22Rv1 (cell line): Measurements from ENCODE around the gene ALPI.

ENCODE experiments used
- H3K27ac ChIP-seq: fragments of 450-650 bp; 2 replicates; pipeline ENCODE4 v1.5.1; 2017
- ZFX ChIP-seq: fragments of 450-650 bp; IDR thresholded peaks from 2 replicates; pipeline ENCODE4 v1.6.1; 2017; ENCODE audit warnings: antibody characterized with exemption, borderline replicate concordance
- TF ChIP-seq, protein P1 (sequence below): fragments of 450-650 bp; IDR thresholded peaks from 2 replicates; pipeline ENCODE4 v1.5.1; 2017; ENCODE audit warnings: mild to moderate bottlenecking

Gene ALPI

GRCh38 chr2:232483923-232484627 is 28.1 kb downstream of the ALPI start:
- no peak overlapping the region for H3K27ac ChIP-seq
- TF ChIP-seq, protein P1, sequence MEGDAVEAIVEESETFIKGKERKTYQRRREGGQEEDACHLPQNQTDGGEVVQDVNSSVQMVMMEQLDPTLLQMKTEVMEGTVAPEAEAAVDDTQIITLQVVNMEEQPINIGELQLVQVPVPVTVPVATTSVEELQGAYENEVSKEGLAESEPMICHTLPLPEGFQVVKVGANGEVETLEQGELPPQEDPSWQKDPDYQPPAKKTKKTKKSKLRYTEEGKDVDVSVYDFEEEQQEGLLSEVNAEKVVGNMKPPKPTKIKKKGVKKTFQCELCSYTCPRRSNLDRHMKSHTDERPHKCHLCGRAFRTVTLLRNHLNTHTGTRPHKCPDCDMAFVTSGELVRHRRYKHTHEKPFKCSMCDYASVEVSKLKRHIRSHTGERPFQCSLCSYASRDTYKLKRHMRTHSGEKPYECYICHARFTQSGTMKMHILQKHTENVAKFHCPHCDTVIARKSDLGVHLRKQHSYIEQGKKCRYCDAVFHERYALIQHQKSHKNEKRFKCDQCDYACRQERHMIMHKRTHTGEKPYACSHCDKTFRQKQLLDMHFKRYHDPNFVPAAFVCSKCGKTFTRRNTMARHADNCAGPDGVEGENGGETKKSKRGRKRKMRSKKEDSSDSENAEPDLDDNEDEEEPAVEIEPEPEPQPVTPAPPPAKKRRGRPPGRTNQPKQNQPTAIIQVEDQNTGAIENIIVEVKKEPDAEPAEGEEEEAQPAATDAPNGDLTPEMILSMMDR, result no peak
- TF ChIP-seq ZFX, result no peak

DNA sequence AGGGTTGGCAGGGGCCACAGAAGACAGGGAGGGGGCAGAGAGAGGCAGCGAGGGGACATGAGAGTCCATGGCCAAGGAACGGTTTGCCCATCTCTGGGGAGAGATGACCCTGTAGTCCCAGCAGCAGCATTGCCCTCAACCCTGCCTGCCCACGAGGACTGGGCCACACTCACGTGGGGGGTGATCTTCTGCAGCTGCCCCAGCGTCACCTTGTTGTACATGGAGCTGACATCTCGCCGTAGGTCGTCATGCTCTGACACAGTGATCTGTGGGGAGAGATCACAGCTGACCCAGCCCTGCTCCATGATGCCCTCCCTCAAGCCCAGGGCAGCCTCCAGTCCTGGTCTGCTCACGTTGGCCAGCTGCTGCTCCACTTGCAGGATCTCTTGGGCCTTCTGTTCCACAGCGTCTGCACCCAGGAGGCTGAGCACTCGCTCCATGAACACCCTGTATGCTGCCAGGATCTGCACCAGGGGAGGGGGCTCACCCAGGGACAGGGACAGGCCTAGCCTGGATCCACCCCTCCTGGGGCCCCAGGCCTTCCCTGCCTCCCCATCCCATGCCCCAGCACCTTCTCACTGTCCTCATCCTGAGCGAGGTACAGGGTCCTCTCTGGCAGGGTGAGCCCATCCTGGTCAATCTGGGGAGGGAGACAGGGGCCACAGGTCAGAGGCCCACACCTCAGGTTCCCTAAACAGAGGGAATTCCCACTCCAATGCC is 28.8 kb downstream of the ALPI start:
- TF ChIP-seq, protein P1, result no peak
- no peak for TF ChIP-seq ZFX
- H3K27ac ChIP-seq, result no peak overlapping the region

DNA sequence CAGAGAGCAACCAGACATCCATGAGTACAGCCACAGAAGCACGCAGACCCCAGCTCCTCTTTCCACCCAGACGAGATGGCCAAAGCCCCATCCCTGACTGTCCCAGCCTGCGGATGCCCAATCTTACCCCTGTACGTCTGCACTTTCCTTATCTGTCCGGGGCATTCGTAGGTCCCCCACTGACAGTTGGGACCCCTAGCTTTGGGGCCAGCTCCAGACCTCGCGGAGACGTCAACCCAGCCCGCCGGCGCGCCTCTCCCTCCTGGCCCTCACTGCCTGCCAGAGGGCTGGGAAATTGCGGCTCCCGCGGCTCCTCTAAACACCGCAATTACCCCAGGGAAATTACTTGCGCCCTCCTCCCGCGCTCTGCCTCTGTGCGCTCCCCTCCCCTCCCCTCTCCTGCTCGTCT is 29.4 kb downstream of the ALPI start:
- TF ChIP-seq ZFX, result no peak
- TF ChIP-seq, protein P1, result no peak
- H3K27ac ChIP-seq, result no peak overlapping the region

GRCh38 chr2:232485757-232486557 is 30.0 kb downstream of the ALPI start:
- H3K27ac ChIP-seq, result no peak overlapping the region
- TF ChIP-seq ZFX, result no peak
- TF ChIP-seq, protein P1, result no peak

- H3K27ac ChIP-seq, result no peak overlapping the region
- no peak for TF ChIP-seq ZFX
Measured at GRCh38 chr2:232486558-232487384, 30.8 kb downstream of the ALPI start.

DNA sequence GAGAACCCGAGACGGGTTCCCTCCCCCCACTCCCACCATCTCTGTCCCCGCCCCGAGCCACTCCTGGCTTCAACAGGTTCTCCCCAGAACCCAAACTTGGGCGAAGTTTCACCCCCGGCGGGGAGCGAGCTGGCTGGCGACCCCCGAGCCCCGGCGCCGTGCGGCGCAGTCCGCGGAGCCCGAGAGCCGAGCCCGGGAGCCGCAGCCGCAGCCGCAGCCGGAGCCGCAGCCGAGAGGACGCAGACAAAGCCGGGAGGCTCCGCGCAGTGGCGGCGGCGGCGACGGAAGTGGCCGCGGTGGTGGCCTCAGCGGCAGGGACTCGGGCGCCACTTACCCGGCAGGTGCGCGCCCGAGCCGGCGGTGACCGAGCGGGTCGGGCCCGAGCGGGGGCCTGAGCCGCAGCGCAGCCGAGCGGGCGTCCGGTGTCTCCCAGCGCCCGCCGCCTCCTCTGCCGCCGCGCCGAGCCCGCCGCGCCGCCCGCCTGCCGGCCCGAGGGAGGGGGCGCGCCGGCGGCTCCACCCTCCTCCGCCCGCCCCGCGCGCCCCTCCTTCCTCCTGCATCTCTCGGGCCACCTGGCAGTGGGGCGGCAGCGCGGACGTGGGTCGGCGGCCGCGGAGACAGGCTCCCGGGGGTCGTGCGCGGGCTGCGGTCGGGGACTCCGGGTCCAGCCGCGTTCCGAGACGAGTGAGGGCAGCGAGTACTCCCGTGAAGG is 31.6 kb downstream of the ALPI start, which contains the start of gene ECEL1:
Gene ECEL1 (minus strand): TSS at position 450 of the 712 bp plus-strand sequence. CDS start 1,181 bp downstream, outside the sequence.
- TF ChIP-seq, protein P1, result no peak
- TF ChIP-seq ZFX, result no peak
- H3K27ac ChIP-seq, result no peak within 1 kb of the TSS
